ENCODE results near the gene MID1IP1. TPM values are rescaled to one million over a fixed set of nuclear protein-coding genes. Genes with fewer than 3 reads are reported as not detected.

Gene MID1IP1
- total and polyA plus RNA-seq, 8 donors = 14.8 to 74.2 (median 20.7) TPM

- ATAC-seq (no peak), DNase-seq (no peak)
- TF ChIP-seq CTCF (IDR thresholded peaks at IDR 0.05) = no peak
- H3K36me3 ChIP-seq = no peaks in the 10 kb centered on the region
- peaks cover 7% of the 10 kb centered on the region in 2 donors for H3K4me1 ChIP-seq
- no peak overlapping the region for H3K4me3 ChIP-seq
- H3K27ac ChIP-seq = no peak overlapping the region
- H3K27me3 ChIP-seq = no peaks in the 10 kb centered on the region
- intact Hi-C loops (cut with DNase I) = no loop called here
- no peaks in the 10 kb centered on the region for H3K9me3 ChIP-seq
Measured at GRCh38 chrX:38820751-38821150, 19.5 kb downstream of the MID1IP1 start.

- intact Hi-C loops (cut with DNase I) = no loop called here
- ATAC-seq (no peak), DNase-seq (no peak)
- Histone ChIP-seq H3K36me3 (no peaks in the 10 kb centered on the region), H3K27me3 (no peaks in the 10 kb centered on the region), H3K27ac (no peak overlapping the region), H3K4me1 (no peaks in the 10 kb centered on the region), H3K9me3 (no peaks in the 10 kb centered on the region), H3K4me3 (no peak overlapping the region)
- no peak for TF ChIP-seq CTCF (IDR thresholded peaks at IDR 0.05)
Measured at GRCh38 chrX:38824176-38824575, 22.9 kb downstream of the MID1IP1 start.

- H3K4me3 ChIP-seq = no peak overlapping the region
- DNase-seq (no peak), ATAC-seq (no peak)
- no peaks in the 10 kb centered on the region for H3K36me3 ChIP-seq
- intact Hi-C loops (cut with DNase I) = no loop called here
- no peaks in the 10 kb centered on the region for H3K27me3 ChIP-seq
- no peaks in the 10 kb centered on the region for H3K4me1 ChIP-seq
- H3K9me3 ChIP-seq = no peaks in the 10 kb centered on the region
- H3K27ac ChIP-seq = no peak overlapping the region
- no peak for TF ChIP-seq CTCF (IDR thresholded peaks at IDR 0.05)
Measured at GRCh38 chrX:38831949-38832348, 30.7 kb downstream of the MID1IP1 start.

GRCh38 chrX:38837389-38837788 lies 36.1 kb downstream of the MID1IP1 start:
- no peak overlapping the region for H3K4me3 ChIP-seq
- DNase-seq = no peak
- H3K36me3 ChIP-seq = no peaks in the 10 kb centered on the region
- no peak overlapping the region for H3K27ac ChIP-seq
- intact Hi-C loops (cut with DNase I) = no loop called here
- ATAC-seq = no peak
- H3K27me3 ChIP-seq = no peaks in the 10 kb centered on the region
- TF ChIP-seq CTCF (IDR thresholded peaks at IDR 0.05) = no peak
- no peaks in the 10 kb centered on the region for H3K4me1 ChIP-seq
- H3K9me3 ChIP-seq = no peaks in the 10 kb centered on the region

GRCh38 chrX:38839277-38839676 lies 38.0 kb downstream of the MID1IP1 start:
- intact Hi-C loops (cut with DNase I) = no loop called here
- Histone ChIP-seq H3K27me3 (no peaks in the 10 kb centered on the region), H3K27ac (no peak overlapping the region), H3K4me1 (no peaks in the 10 kb centered on the region), H3K9me3 (no peaks in the 10 kb centered on the region), H3K4me3 (no peak overlapping the region), H3K36me3 (no peaks in the 10 kb centered on the region)
- no peak for TF ChIP-seq CTCF (IDR thresholded peaks at IDR 0.05)
- ATAC-seq = no peak
- DNase-seq = no peak

Measured in left lung (tissue), 10 donors.